HG03439 (cell line): Measurements from ENCODE around the gene DNAAF8.

Experiments
- ATAC-seq: cut with Tn5 transposase; IDR thresholded peaks from one replicate; pipeline ENCODE4 v1.9.1; 2021; ENCODE audit warnings: mild to moderate bottlenecking, moderate library complexity; ENCODE audit not compliant: unreplicated experiment

DNAAF8 gene

DNA sequence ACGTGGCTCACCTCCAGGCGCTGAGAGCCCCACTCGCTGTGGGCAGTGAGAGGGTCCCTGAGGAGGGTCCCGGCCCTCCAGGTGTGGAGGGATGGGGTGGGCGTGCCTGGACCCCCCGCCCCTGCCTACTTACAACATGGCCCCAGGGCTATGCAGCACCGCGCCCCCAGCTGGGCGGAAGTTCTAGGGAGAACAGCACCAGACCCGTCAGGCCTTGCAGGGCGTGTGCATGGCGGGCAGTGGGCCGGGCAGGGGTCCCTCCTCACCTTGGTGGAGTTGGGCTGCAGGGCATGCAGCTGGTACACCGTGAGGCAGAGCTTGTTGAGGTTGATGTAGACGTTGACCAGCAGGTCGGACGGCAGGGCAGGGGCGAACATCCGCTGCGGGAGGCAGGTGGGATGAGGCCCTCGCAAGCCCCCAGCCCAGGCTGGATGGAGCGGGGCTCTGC is 63.5 kb downstream of the DNAAF8 start:
- no peak for ATAC-seq

DNA sequence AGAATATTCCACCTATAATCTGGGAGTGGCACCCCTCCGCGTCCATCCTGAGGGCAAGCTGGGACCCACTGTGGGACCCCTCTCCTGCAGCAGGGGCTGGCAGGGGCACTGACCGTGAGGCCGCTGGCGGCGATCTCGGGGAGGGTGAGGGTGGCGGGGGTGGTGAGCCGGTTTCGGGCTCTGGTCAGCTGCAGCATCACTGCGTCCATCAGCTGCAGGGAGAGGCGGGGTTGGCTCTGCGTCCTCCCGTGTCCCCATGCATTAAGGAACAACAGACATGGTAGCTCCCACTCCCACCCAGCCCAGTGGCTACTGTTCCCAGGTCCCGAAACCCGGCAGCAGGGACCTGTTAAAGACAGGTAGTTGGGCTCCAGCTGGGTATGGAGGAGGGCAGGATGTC is 64.1 kb downstream of the DNAAF8 start:
- ATAC-seq: no peak
